GM20431 (cell line): ENCODE results near the gene CACNA1S.

Experiments
- in situ Hi-C: fragments of 300-500 bp; cut with MseI, MboI; formaldehyde crosslinking; loops from one replicate; pipeline ENCODE4 v1.15.0; 2020; ENCODE audit warnings: low sequenced_read_pairs; ENCODE audit not compliant: unreplicated experiment

CACNA1S gene

GRCh38 chr1:200999667-201000066, 112.6 kb downstream of the CACNA1S start:
- in situ Hi-C loops, result no loop called here

GRCh38 chr1:200998323-200998722, 113.9 kb downstream of the CACNA1S start:
- in situ Hi-C loops, result no loop called here

- in situ Hi-C loops, result no loop called here
Measured at GRCh38 chr1:200992382-200993048, 119.7 kb downstream of the CACNA1S start.

GRCh38 chr1:200991097-200991614, 121.1 kb downstream of the CACNA1S start:
- in situ Hi-C loops, result no loop called here

- in situ Hi-C loops, result no loop called here
Measured at GRCh38 chr1:200990114-200990513, 122.1 kb downstream of the CACNA1S start.
